ENCODE measurements around the gene CCDC68. TPM values are rescaled to one million over a fixed set of nuclear protein-coding genes. Genes with fewer than 3 reads are reported as not detected.

CCDC68 gene
- total RNA-seq, 2 donors from 2014 or later, result 4.9 to 5.4 TPM

DNA sequence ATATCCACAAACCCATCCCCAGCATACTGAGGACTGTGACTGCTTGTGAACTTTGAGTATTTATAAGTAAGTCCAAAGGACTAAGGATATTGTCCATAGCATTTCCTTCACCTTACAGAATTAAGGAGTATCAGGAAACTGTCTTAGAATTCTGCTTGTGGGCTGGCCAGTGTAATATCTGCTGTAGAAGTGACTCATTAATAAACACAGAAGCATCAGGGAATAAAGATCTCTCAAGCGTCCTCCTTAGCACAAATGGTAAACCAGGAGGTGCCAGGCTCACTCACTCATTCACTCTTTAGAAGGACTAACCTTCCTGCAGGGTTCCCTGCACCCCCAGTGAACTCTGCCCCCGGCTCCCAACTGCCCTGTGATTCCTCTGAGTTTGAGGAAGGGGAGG, 31.0 kb downstream of the CCDC68 start:
- DNase-seq, result no peak
- no peak for ATAC-seq
- intact Hi-C loops (cut with DNase I), result no loop called here

DNA sequence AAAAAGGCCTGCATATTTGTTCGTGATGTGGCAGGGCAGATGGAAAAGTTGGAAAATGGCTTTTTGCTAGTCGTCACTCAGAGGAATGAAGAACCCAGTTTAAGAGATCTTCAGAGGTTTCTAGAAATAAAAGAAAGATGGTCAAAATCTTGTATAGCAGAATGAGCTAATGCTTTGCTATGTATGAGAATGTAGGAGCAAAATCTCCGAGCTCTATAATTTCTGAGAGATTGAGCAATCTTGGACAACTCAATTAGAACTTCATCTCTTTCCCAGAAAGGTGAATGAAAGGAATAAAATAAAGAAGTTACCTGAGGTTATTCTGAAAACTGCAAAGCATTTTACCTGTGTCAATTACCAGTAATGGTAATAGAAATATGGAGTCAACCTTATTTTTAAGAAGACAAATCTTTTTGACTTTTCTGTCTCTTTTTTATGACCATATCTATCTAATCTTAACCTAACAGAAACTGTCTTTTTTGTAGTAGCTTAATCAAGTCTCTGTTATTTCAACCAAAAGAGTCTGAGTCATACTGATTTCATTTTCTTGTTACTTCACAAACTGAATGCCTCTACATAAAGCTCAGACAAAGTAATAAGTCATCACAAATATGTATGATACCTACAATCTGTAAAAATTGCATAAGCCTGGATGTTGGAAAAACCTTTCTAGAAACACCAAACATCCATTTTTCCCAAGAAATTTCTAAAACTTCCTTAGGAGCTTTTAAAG, 32.5 kb downstream of the CCDC68 start:
- intact Hi-C loops (cut with DNase I), result no loop called here
- no peak for DNase-seq
- ATAC-seq, result peak in 1 of 2 donors; percentile 73

- ATAC-seq, result no peak
- DNase-seq, result no peak
- intact Hi-C loops (cut with DNase I), result no loop called here
Measured at GRCh38 chr18:54924948-54925347, 34.3 kb downstream of the CCDC68 start.

DNA sequence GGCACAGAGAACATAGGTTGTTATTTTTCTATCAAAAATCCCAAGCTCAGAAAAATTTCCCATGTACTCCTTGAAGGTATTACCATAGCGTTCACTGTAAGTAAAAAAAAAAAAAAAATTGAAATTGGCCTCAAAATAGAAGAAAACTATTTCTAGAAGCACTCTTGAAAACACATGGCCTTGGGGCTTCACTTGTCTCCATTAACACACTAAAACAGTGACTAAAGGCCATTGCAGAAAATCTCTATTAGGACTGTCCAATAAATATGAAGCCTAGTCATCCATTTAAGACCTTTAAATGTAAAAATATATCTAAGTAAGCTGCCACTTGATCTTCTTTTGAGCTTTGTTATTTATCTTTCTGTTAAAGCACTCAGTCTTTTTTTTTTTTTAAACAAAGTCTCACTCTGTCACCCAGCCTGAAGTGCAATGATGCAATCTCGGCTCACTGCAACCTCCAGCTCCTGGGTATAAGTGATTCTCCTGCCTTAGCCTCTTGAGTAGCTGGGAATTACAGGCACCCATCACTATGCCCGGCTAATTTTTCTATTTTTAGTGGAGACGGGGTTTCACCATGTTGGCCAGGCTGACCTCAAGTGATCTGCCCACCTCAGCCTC, 35.8 kb downstream of the CCDC68 start:
- ATAC-seq, result no peak
- DNase-seq, result no peak
- intact Hi-C loops (cut with DNase I), result no loop called here

DNA sequence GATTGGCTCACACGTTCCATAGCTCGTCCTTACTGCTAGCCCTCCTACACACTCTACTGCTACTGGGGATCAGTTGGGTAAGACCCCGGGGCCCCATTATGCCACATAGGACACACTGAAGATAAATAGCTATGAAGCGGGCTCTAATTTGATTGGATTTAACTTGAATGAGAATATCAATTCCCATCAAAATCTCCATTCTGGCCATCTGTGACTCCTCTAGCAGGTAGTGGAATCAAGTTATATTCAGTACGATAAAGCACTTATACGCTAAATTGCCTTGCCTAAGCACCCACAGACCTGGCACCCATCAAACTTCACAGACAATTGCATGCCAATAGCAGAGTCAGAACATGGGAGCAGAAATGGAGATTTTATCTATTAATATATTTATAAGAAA, 39.8 kb downstream of the CCDC68 start:
- ATAC-seq, result no peak

DNA sequence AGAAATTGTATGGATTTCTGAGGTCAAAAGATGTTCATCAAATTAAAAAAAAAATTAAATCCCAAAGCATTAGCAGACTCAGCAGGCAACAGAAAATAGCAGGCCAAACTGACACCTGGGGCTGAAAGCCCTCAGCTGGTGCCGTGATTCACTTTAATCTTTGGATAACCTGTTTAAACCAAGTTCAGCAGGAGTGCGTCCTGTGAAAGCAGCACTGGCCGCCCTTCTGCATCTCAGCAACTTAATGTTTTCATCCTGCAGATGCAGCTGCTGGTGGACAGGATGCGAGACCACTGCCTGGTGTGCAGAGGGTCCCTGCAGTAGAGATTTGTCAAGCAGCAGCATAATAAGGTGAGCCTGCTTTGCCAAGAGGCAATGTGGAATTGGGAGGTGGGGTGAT, 41.2 kb downstream of the CCDC68 start:
- ATAC-seq (no peak), DNase-seq (no peak)
- intact Hi-C loops (cut with DNase I), result no loop called here

More for the DNA sequence above, 39.8 kb downstream of the CCDC68 start:
- intact Hi-C loops (cut with DNase I), result no loop called here
- no peak for DNase-seq

DNA sequence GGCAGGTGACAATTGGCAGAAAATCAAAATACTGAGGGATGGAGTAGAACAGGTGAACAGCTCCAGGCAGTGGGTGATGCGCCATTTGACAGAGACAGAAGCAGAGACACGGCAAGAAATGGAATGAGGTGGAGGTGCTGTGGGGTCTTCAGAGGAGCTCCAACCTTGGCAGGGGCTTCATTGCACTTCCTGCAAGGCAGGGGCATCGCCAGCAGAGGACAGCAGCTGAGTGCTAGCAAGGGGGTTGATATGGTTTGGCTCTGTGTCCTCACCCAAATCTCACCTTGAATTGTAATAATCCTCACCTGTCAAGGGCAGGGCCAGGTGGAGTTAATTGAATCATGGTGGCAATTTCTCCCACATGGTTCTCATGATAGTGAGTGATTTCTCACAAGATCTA, 42.8 kb downstream of the CCDC68 start:
- intact Hi-C loops (cut with DNase I), result no loop called here
- DNase-seq, result no peak
- ATAC-seq, result no peak

DNA sequence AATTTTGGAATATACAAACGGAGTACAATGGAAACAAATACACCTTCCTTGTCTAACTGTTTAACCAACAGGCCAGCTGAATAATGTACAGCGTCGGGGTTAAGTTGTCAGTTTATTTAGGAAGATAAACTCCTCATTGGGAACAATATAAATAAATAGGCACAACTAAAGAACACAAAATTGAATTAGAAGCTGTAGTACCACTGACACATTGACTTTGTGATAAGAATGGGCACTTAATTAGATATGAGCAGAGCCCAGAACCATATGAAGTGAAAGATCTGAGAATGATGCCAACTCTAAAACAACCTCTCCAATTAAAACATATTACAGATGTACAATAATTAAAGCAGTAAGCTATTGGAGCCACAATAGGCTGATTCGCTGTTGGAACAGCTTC, 44.4 kb downstream of the CCDC68 start:
- no peak for ATAC-seq

GRCh38 chr18:54911551-54911950, 47.7 kb downstream of the CCDC68 start:
- intact Hi-C loops (cut with DNase I), result no loop called here
- DNase-seq (no peak), ATAC-seq (no peak)

More for the DNA sequence above, 44.4 kb downstream of the CCDC68 start:
- intact Hi-C loops (cut with DNase I), result no loop called here
- no peak for DNase-seq

- ATAC-seq, result no peak
- intact Hi-C loops (cut with DNase I), result no loop called here
- DNase-seq, result no peak
Measured at GRCh38 chr18:54910161-54910919, 48.9 kb downstream of the CCDC68 start.

- intact Hi-C loops (cut with DNase I), result no loop called here
- no peak for DNase-seq
- no peak for ATAC-seq
Measured at GRCh38 chr18:54909538-54909937, 49.7 kb downstream of the CCDC68 start.

DNA sequence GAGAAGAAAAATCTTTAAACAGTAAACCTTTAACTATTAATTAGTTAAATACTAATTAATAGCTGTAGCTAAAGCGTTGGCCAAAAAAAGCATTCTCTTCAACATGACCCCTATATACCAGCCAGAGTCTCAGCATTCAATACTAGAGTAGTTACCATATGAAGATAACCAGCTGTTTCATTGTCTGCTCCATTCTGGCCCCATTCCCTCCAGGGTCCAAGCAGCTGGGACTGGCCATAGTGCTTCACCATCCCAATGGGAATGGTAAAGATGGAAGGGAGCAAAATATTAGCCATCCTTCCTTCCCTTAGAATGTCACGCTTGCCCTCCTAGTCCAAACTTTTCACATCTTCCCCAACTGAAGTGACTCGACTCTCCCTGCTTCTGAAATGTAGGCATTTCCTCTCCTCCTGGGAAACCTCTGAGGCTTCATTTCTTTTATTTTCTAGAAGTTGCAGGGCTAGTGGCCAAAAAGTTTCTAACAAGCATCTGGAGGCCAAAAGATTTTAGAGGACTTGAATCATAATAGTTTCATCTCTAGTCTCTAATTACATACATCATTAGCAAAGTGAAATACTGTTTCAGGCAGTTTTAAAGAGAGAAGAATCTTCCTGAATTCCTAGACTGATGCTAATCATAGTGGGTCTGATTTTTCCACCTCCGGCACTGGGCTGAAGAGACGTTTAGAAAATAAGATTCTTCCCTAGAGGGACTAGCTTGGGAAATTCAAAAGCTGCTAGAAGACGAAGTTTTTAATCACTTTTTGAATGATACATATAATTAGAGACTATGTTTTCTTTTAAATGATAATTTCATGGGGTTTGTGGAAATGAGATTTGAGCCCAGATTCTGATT, 52.7 kb downstream of the CCDC68 start:
- ATAC-seq (no peak), DNase-seq (no peak)
- intact Hi-C loops (cut with DNase I), result no loop called here

- intact Hi-C loops (cut with DNase I), result no loop called here
- no peak for DNase-seq
- ATAC-seq, result no peak
Measured at GRCh38 chr18:54905629-54906028, 53.6 kb downstream of the CCDC68 start.

- intact Hi-C loops (cut with DNase I), result no loop called here
- no peak for DNase-seq
- ATAC-seq, result no peak
Measured at GRCh38 chr18:54904581-54904980, 54.7 kb downstream of the CCDC68 start.

GRCh38 chr18:54900290-54900689, 59.0 kb downstream of the CCDC68 start:
- intact Hi-C loops (cut with DNase I), result no loop called here
- ATAC-seq (no peak), DNase-seq (no peak)

DNA sequence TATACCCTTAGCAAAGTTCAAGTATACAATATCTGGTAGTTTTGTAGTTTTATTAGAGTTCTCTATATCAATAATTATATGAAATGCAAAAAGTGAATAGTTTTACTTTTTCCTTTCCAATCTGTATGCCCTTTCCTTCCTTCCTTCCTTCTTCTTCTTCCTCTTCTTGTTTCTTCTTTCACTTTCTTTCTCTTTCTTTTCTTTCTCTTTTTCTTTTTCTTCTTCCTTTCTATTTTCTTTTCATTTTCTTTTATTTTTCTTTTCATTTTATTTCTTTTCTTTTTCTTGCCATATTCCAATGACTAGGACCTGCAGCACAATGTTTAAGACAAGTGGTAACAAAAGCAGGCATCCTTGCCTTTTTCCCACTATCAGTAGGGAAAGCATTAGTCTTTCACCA, 59.8 kb downstream of the CCDC68 start:
- no peak for ATAC-seq
- intact Hi-C loops (cut with DNase I), result no loop called here
- DNase-seq, result no peak

DNA sequence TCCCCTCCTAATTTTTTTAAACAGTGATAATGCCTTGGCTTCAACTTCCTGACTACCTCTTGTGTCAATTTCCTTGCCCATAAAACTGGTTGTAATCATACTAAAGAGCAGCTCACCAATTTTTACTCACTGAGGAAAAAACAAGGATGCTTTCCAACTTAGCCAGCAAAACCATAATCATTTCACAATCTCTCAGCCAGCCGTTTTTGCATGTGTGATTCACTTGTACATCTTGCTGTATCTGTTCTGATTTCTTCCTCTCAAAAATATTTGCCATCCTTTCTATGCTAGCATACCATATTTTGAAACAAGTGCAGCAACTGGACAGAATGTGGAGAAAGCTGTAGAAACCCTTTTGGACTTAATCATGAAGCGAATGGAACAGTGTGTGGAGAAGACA, 70.3 kb downstream of the CCDC68 start:
- DNase-seq (no peak), ATAC-seq (no peak)
- intact Hi-C loops (cut with DNase I), result no loop called here

GRCh38 chr18:54888378-54888777, 70.9 kb downstream of the CCDC68 start:
- intact Hi-C loops (cut with DNase I), result no loop called here
- no peak for ATAC-seq
- no peak for DNase-seq

GRCh38 chr18:54883816-54884604, 75.3 kb downstream of the CCDC68 start:
- ATAC-seq, result no peak
- no peak for DNase-seq
- intact Hi-C loops (cut with DNase I), result no loop called here

All from left cardiac atrium (tissue), 4 donors.